GM13977 (cell line): ENCODE results near the gene HGFAC.

Experiments
- DNase-seq: peaks from one replicate; pipeline ENCODE4 v3.0.0; 2012; ENCODE audit warnings: low spot score
- in situ Hi-C: fragments of 300-500 bp; cut with MboI; formaldehyde crosslinking; loops from one replicate; pipeline ENCODE4 v1.12.0; 2022; ENCODE audit warnings: low sequenced_read_pairs, low pct_unique_long_range_greater_than_20kb, mixed read lengths, inconsistent platforms; ENCODE audit not compliant: unreplicated experiment
- TF ChIP-seq, protein P1 (sequence below): IDR thresholded peaks from 2 replicates; pipeline ENCODE4 v1.5.1; 2012; ENCODE audit warnings: mild to moderate bottlenecking, control low read depth; ENCODE audit not compliant: insufficient read depth; ENCODE audit errors: extremely low read depth, missing control alignments

The HGFAC gene

DNA sequence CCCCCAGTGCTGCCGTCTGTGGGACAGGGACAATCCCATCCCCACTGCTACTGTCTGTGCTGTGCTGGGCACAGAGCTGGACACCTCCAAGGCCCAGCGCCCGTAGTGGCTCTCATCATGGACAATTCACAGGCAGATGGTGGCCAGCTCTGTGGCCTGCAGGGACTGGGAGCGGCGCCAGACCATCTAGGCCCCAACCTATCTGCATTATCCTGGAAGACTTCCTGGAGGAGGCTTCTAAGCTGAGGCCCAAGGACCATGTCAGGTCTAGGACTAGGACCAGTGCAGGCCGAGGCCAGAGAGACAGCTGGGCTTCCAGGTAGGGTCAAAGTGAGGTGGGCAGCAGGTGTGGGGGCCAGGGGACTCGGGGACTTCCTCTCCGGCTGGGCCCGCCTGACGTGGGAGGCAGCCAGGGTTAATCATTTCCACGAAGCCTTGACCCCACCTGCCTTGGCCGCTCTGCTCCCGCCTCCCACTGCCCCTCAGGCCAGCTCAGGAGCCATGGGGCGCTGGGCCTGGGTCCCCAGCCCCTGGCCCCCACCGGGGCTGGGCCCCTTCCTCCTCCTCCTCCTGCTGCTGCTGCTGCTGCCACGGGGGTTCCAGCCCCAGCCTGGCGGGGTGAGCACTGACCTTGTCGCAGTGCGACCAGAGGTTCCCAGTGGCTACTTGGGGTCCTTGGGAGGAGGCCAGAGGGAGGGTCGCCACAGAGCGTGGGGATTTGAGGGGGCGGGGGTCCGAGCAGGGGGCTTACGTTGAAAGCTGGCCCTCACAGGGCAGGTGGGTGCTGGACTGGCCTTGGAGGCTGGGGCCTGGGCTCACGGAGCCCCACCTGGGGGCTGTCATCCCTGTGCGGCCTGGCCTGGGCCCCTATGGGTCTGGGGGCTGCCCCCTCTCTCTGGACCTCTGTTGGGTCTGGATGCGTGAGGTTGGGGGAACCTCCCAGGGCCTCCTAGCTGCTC, at the start of gene HGFAC:
Gene HGFAC, plus strand, starts transcription at position 468 of the 959 bp plus-strand sequence. Its CDS starts 34 bp downstream, at position 502.
- no peak for DNase-seq
- in situ Hi-C loops: no loop called here
- TF ChIP-seq, protein P1, sequence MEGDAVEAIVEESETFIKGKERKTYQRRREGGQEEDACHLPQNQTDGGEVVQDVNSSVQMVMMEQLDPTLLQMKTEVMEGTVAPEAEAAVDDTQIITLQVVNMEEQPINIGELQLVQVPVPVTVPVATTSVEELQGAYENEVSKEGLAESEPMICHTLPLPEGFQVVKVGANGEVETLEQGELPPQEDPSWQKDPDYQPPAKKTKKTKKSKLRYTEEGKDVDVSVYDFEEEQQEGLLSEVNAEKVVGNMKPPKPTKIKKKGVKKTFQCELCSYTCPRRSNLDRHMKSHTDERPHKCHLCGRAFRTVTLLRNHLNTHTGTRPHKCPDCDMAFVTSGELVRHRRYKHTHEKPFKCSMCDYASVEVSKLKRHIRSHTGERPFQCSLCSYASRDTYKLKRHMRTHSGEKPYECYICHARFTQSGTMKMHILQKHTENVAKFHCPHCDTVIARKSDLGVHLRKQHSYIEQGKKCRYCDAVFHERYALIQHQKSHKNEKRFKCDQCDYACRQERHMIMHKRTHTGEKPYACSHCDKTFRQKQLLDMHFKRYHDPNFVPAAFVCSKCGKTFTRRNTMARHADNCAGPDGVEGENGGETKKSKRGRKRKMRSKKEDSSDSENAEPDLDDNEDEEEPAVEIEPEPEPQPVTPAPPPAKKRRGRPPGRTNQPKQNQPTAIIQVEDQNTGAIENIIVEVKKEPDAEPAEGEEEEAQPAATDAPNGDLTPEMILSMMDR: no peak

DNA sequence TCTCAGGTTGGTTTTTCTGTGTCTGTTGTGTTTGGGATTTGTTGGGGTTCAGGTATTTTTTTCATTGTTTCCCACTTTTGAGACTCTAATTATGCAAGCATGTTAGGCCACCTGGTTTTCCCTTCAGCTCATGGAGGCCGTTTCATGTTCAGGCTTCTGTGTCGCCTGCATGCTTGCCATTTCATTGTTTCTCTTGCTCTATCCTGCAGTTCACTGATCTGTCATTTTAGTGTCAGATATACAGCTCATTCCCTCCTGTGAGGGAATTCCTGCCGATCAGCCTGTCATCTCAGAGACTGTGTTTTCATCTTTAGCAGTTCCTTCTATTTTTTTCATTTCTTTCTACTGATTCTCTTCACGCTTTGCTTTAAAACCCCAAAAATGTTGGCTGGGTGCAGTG, 49.4 kb upstream of the HGFAC start:
- in situ Hi-C loops: no loop called here
- DNase-seq: no peak
- TF ChIP-seq, protein P1: no peak

DNA sequence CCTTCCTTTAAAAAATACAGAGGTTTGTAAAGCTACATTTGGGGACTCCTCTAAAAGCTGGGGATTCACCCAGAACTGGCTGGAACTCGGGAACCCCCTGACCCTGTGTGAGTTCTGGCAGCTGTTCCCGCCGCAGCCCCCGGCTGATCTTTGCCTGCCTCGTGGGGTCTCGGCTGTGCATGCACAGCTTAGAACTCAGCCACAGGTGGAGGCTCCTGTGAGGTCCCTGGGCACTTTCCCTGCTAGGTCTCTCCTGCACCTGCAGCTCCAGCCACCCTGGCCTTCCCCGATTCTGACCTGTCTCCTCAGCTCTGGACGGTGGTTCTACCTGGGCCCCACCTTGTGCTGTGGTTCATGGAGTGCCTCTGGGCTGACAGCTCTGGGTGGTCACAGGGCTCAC, 48.6 kb upstream of the HGFAC start:
- TF ChIP-seq, protein P1: no peak
- in situ Hi-C loops: no loop called here
- DNase-seq: no peak

DNA sequence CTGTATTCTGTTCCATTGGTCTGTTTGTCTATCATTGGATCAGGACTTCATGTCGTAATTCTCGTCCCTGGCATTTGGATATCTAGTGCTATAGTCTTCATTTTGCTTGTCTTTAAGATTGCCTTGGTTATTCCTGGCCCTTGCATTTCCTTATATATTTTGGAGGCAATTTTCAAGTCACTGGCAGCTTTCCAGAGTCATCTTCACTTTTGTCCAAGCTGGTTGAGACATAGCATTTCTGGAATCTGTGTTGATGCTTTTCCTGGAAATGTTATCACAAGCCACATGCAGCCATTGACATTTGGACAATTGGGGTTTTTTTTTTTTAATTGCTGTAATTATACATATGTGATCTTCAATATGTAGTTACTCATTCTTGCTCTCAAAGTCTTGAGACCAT, 45.2 kb upstream of the HGFAC start:
- TF ChIP-seq, protein P1: no peak
- in situ Hi-C loops: no loop called here
- no peak for DNase-seq

DNA sequence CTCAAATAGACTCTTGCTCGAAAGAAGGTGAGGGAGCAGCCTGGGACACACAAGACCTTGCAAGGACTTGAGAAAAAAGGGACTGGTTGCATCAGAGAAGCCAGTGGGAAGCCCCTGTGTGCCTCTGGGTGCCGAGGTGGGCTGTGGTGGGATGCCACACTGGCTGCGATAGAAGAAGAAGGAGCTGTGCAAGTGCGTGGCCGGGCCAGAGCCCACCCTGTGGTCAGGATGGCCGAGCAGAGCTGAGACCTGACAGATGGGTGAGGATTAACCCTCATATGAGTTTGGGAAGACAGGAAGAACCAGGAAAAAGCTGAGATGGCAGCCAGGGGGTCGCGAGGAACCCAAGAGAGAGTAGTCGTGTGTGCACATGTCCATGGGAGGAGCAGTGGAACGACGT, 44.6 kb upstream of the HGFAC start:
- in situ Hi-C loops: no loop called here
- TF ChIP-seq, protein P1: no peak

DNA sequence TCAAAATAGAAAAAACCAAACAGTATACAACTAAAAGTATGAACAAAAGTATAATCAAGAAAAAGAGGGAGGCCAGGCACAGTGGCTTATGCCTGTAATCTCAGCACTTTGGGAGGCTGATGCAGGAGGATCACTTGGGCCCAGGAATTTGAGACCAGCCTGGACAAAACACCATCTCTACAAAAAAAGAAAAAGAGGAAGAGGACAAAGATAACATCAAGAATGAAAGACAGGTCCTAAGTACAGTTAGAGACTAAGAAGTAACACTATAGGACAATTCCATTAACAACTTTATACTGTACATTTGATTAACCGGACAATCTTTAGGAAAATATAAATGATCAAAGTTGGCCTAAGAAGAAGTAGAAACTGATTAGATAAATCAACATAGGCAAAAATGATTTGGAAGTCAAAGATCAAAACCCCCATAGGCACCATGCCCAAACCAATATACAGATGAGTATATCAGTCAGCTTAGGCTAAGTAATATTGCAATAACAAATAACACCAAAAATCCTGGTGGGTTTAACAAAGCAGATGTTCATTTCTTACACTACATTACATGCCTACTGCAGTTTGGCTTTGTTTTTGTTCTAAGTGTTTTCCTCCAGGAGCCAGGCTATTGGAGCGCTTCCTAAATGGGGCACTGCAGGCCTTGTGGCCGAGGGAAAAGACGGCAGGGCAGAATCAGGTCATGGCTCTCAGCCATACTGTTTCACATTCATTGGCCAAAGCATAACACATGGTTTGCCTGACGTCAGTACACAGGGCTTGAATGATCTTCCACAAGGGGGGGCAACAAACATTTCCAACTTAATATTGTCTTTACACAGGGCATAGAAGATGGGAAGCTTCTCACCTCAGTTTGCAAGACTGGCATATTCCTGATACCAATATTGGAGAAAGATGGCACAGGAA, 42.2 kb upstream of the HGFAC start:
- no peak for DNase-seq
- TF ChIP-seq, protein P1: no peak
- in situ Hi-C loops: no loop called here

More for the DNA sequence above, 44.6 kb upstream of the HGFAC start:
- DNase-seq: no peak
